GM19239 (cell line): Measurements from ENCODE around the gene MYO18A.

ENCODE experiments used
- DNase-seq: peaks from one replicate; pipeline ENCODE4 v3.0.0; 2011; ENCODE audit warnings: low spot score; ENCODE audit not compliant: insufficient read length
- FAIRE-seq: peaks from 2 replicates; lab custom pipeline; 2011; peaks lifted over from hg19 to GRCh38; lab: Jason Lieb, UNC

The MYO18A gene

DNA sequence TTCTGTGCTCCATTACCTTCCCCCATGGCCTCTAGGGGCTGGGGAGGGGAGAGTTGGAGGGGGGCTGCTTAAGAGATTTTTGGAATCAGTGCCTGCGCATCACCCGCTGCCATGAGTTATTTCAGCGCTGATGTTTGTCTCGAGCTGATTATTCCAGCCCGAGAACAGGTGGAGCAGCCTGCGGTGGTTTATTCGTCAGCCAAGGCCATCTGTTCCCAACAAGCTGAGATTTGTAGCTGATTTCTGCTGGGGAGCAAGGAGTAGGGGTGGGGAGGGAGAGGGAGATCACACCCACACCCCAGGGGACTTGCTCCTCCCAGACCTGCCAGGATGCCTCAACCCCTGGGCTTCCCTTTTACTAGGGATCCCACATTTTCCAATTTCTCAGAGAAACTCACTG, 114.2 kb downstream of the MYO18A start:
- FAIRE-seq (no peak), DNase-seq (no peak)

DNA sequence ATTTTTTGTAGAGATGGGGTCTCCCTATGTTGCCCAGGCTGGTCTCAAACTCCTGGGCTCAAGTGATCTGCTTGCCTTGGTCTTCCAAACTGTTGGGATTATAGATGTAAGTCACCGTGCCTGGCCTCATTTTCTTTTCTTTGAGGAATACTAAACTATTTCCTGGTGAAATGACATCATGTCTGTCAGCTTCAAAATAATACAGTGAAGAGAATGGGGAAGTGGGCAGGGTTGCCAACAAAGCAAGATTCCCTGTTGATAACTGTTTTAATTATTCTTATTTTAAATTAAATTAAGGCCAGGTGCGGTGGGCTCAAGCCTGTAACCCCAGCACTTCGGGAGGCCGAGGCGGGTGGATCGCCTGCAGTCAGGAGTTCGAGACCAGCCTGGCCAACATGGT, 116.2 kb downstream of the MYO18A start:
- FAIRE-seq (no peak), DNase-seq (no peak)

DNA sequence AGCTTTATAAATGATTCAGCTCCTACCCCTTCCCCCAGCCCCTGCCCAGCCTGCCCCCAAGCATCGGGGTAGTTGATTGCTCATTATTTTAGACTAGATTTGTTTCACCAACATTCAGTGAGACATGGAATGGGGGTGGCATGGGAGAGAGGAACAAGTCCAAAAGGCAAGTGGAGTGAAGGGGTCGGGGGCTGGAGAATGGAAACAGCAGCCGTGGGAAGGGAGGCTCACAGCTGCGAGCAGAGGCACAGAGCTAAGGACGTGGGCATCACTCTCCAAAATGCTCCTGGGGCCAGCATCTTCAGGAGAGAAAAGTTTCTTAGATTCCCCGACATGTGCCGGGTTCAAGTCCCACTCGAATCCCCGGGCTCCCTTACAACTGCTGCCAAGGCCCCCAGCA, 118.0 kb downstream of the MYO18A start:
- DNase-seq, result no peak
- FAIRE-seq, result no peak

DNA sequence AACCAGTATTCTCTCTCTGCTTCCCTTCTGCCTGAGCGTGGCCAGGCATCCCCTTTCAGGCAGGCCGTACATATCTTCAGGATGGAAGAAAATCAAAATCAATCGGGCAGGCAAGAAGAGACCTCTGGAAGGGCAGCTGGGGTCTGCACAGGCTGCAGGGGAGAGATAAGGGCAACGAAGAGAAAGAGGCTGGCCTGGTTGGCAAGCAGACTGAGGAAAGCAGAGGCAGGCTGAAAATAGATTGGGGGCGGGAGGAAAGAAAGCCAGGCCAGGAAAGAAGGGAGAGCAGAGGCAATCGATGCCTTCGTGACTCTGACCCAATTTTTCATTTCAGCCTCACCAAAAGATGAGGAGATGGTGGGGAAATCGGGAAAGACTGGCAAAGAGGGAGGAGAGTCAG, 119.2 kb downstream of the MYO18A start:
- FAIRE-seq, result no peak
- no peak for DNase-seq

DNA sequence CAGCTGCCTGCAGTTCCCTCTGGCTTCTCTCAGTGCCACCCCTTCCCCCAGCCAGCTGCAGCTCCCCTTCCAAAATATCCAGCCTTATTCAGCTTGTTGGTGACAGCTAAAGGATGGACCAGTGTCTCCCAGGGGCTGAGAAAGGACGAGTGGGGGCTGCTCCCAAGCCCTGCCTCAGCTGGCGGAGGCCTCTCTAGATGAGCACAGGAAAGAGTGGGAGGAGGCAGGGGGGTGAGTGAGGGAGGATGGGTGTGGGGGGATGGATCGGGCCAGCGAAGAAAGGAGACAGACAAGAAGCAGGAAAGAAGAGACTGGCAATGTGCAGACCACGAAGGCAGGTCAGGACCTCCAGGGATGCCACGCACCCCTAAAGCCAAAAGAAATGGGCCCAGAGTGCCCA, 119.7 kb downstream of the MYO18A start:
- FAIRE-seq, result no peak
- no peak for DNase-seq

DNA sequence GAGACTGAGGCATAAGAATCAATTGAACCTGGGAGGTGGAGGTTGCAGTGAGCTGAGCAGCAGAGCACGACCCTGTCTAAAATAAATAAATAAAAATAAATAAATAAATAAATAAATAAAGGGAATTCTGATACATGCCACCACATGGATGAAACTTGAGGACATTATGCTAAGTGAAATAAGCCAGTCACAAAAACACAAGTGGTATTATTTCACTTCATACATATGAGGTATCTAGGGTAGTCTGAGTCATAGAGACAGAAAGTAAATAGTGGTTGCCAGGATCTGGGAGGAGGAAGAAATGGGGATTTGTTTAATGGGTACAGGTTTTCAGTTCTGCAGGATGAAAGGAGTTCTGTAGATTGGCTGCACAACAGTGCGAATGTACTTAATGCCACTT, 120.9 kb downstream of the MYO18A start:
- FAIRE-seq (no peak), DNase-seq (no peak)

DNA sequence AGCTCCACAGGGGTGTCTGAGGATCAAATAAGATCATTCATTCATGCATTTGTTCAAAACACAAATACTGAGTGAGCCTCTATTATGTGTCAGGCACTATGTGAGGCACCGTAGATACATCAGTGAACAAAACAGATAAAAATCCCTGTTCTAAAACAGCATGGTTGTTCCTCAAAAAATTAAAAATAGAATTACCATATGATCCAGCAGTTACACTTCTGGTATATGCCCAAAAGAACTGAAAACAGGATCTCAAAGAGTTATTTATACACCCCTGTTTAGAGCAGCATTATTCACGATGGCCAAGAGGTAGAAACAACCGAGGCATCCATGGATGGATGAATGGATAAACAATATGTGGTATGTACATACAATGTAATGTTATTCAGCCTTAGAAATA, 121.8 kb downstream of the MYO18A start:
- FAIRE-seq, result no peak

DNA sequence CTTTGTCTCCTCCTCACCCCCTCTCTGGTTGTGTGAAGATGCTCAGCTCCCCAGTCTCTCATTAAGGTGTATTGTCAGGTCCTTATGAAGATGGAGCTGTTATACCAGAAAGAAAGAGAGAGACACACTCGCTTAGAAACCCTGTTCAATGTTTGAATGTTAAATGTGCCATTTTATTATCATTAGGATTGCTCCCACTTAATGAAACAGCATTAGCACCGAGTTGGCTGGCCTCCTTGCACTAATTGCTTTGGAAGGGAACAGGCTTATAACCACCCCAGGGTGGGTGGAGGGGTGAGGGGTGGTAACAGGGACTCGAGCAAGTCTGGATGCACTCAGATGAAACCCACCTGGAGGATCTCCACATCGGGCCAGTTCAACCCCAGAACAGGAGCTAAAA, 122.8 kb downstream of the MYO18A start:
- FAIRE-seq, result no peak
- no peak for DNase-seq

More for the DNA sequence above, 121.8 kb downstream of the MYO18A start:
- no peak for DNase-seq

DNA sequence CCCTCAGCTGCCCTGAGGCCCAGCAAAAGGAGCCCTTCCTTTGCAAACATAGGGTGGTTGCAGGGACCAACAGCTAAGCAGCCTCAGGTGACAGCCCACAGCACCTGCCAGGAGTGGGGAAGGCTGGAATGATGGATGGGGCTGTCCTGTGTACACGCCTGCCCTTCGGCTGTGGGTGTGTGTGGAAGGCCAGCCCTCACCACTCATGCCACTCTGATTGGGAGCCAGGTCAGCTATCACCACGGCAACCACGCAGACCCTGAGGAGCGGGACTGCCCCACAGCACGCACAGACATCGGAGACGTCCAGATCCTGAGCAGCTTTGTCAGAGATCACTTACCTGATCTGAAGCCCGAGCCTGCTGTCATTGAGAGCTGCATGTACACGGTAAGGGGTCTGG, 125.4 kb downstream of the MYO18A start:
- DNase-seq (no peak), FAIRE-seq (no peak)

DNA sequence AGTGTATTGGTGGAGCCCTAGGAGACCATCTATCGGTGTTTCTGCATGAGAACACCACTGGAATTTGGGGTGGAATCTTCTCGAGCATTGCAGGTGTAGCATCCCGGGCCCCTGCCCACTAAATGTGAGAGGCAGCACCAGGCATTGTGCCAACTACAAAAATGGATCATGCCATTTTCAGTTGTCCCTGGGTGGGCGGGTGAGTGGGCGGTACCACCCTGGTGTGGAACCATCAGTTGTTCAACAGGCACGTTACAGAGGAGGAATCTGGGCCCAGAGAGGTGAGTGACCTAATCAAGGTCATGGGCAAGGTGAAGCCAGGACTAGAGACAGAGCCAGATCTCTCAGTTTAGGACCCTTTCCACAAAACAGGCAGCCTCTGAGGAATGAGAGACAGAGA, 128.5 kb downstream of the MYO18A start:
- DNase-seq (no peak), FAIRE-seq (no peak)

DNA sequence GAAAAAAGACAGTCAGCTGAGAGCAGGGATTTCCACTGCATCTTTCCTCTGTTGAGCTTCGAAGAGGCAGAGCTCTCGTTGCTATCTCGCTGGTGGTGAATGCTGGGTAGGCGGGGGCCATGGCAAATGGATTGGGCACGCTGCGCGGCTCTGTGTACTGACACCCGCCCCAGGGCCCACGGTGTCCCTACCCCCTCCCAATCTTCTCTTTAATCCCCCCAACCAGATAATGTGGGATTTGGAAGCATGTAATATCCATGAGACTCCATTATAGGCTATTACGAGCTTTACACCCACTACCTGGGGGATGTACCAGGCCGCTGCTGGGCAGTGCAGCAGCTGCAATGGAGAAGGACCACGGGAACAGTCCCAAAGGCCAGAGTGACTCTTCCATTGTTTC, 129.0 kb downstream of the MYO18A start:
- no peak for FAIRE-seq
- DNase-seq, result no peak

DNA sequence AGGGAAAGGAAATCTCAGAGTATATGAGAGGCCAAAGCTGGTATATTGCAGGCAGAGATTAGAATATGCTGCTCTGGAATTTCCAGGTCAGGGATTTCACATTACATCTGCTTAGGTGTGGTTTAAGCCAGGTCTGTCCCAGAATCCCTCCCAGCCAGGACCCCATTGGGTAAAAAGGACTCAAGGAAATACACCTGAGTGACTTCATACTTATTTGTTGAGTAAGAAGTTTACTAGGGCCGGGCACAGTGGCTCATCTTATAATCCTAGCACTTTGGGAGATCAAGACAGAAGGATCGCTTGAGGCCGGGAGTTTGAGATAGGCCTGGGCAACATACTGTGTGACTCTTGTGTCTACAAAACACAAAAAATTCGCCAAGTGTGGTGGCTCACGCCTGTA, 130.0 kb downstream of the MYO18A start:
- no peak for DNase-seq
- FAIRE-seq, result no peak

DNA sequence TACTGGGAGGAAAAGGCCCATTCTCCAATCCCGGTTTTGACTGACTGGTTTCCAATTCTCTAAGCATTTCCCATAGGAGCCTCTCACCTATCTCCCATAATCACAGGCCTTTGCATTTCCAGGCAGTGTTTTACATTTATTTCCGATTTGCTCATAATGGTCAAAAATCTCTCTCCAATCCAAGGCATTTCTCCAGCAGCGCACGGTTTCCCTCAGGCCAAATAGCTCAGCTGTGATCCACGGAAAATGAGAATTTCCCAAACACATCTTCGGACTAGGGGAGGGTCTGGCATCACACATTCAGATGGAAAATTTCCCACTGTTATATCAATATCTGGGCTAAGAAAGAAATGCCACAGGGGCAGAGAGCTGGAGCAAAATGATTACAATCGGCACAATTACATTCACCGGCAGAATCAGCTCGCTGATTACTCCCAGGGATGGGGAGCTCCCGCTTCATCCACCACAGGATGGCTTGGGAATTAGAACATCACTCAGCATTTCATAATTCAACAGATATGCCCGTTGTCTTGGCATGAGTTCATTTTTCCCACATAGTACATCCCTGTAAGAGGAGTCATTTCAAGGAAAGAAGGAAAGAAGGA, 130.6 kb downstream of the MYO18A start:
- FAIRE-seq, result no peak
- DNase-seq, result no peak

DNA sequence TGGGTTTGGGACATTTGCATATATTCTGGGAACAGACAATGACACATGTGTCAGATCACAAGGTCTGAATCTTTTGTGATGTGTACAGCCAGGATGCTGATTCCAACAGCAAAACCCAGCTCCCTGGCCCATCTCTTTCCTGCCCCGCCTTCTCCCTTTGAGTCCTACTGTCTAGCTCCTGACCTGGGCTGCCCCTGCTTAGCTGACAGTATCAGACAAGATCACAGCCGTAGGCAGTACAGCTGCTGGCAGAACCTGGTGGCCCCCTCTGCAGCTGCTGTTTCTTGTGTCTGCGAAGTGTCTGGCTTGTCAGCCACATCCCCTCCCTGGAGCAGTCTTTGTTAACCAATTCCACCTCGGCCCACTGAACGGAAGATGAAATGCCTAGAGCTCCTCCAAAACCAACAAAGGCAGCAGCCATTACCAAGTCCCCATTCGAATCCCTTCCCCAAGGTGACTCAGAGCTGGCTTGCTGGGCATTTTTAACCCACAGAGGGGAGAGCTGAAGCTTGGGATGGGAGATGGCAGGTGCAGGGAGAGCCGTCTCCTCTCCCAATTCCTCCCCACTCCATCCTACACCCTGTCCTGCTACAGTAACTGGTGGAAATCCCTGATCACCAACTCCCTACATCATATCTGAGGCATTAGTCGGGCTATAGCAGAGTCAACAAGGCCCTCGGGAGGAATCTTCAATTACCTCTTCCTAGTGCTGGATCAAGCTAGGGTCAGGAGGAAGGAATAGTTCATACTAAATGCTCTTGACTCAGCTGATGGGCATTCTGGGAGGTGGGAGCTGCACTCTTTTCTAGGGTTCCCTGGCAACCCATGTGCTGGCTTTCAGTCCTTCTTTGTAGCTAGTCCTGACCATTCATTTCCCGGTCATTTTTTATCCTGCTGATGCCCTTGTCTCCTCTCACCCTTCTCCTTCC, 131.5 kb downstream of the MYO18A start:
- FAIRE-seq (no peak), DNase-seq (no peak)

DNA sequence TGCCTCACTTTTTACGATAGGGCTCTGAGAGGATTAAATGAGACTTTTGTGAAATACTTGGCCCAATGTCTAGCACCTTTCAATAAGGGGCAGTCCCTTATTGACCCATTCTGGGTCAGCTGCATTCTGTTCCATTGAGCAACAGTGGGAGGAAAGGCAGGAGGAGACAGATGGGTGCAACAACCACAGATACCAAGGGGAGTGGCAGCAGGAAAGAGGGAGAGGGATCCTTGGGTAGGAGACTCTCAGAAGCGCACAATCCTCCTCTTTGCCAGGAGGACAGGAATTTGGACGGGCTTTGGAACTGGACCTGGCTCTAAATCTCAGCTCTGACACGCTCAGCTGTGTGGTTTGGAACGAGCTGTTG, 133.7 kb downstream of the MYO18A start:
- DNase-seq, result no peak
- FAIRE-seq, result no peak

DNA sequence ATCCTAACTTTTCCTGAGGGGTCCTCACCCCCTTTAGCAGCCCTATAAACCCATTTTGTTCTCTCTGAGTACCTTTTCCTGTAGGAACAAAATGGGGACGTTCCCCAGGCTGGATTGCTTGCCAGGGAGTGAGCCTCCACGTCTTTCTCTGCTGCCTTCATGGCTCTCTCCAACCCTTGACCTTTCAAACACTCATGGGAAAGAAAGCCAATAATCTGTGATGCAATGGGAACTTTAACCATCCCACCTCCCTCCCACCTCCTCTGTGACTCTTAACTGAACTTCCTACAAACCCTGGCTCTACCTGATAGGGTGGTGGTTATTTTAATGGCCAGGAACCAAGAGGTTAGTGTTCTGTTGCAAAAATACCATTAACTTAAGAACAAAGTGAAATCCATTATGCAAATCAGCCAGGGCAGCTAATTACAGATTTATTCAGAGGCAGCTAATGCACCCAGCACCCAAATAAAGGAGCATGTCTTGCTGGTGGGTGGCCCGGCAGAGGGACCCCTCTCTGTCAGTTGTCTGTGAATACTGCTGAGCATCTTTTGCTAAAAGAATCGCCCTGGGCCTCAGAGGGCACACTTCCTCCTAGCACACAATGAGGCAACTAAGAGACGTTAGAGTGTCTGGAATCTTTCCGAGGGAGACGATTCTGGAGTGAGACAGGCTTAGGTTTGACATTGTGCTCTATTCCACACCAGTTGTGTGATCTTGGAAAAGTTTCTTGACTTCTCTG, 134.3 kb downstream of the MYO18A start:
- FAIRE-seq (no peak), DNase-seq (no peak)

DNA sequence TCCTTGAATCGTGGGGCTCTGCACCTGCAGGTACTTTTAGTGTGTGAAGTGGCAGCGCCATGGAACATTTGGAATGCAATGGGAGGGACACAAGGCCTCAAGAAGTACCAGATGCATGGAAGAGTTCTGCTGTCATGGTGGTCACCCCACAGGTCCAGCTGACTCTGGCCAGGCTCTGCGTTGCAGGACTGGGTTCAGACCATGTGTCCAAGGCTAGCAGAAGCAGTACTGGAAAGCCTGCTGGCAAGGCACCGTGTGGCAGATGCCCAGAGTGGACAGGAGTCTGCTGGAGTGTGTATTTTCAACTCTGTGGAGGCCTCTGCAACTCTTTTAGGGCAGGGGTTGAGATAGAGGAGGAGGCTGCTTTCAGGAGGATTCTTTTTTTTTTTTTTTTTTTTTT, 135.2 kb downstream of the MYO18A start:
- DNase-seq (no peak), FAIRE-seq (no peak)

DNA sequence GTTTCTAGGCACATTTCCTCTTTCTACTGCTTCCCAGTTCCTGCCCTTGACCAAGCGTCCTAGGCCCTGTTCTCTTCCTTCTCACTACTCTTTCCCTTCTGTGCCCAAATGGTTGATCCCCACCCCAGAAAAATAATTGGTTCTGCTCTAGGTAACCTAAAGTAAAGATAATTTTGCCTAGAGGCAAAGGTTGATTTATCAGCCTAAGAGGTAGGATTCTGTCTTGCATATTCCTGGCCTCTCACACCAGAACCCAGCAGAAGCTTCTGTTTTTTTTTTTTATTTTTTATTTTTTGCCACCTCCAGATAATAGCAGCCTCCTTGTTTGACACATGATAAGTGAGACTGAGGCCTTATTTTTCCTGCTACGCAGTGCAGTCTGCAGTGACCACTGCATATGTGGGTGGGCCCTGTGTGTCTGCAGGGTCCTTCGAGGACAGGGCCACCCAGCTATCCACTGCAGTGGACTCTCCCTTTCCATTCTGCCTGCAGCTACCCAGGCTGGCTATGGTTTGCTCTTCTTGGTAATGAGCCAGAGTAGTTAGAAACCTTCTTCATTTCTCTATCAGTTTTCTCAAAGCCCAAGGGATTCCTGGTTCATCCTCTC, 136.6 kb downstream of the MYO18A start:
- FAIRE-seq, result peak; percentile 23
- DNase-seq, result no peak

DNA sequence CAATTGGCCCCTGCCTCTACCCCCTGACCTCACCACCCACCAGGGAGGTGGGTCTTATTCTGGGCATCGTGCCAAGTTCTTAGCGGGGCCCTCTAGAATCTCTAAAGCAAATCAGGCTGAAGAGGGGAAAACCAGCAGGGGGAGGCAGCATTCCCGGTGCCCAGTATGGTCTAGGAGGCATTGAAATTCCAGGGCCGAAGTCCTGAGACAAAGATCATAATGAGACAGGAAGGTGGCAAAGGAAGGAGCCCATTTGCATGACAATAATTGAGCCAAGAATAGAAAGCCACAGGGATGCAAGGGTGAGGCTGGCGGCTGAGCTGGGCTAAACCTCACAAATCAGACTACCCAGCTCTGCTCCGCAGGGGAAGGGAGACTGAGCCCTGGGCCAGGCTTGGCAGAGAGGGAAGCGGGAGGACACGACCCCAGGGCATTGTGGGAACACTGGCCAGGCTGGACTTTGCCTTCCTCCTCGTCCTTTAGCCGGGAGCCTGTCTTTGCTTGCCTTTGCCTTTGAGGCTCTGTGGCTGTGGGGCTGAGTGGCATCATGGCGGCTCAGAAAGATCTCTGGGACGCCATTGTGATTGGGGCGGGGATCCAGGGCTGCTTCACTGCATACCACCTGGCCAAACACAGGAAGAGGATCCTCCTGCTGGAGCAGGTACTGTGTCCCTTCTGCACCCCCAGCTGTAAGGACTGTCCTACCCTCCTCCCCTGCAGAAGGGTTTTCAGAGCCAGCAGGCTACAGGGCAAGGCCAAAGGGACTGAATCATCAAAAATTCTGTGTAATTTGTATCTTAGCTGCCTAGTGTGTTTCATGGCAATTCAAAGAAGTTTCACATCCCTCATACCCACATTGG, 137.3 kb downstream of the MYO18A start, which contains the start of gene PIPOX:
Gene PIPOX, plus strand, starts transcription at position 463 of the 860 bp plus-strand sequence. Its CDS starts 85 bp downstream, at position 548.
- peak; percentile 22 for DNase-seq
- peak; percentile 33 for FAIRE-seq
